DND-41 (cell line): Measurements from ENCODE around the gene TMEM62.

Experiments
- ATAC-seq: fragments of 200-7000 bp; cut with Tn5 transposase; 3 replicates; pipeline ENCODE4 v1.9.1; 2021; ENCODE audit warnings: low read depth; ENCODE audit not compliant: insufficient read depth
- DNase-seq: peaks from one replicate; pipeline ENCODE4 v3.0.0-alpha.2; 2020
- H2AFZ ChIP-seq: 2 replicates; pipeline ENCODE4 v1.6.0; 2012; ENCODE audit warnings: low read depth, low read length
- H3K27ac ChIP-seq: 2 replicates; pipeline ENCODE4 v1.5.1; 2012; ENCODE audit warnings: low read length, inconsistent platforms
- H3K27me3 ChIP-seq: fragments of 200-600 bp; sonication (generic); 2 replicates; pipeline ENCODE4 v1.6.0; 2012; ENCODE audit warnings: low read length, mild to moderate bottlenecking, inconsistent platforms; ENCODE audit not compliant: insufficient read depth, poor library complexity
- H3K36me3 ChIP-seq: 2 replicates; pipeline ENCODE4 v1.5.1; 2012; ENCODE audit warnings: low read length, inconsistent platforms; ENCODE audit not compliant: insufficient read depth
- H3K4me1 ChIP-seq: 2 replicates; pipeline ENCODE4 v1.5.1; 2012; ENCODE audit warnings: mild to moderate bottlenecking, low read length; ENCODE audit not compliant: insufficient read depth
- H3K4me2 ChIP-seq: 2 replicates; pipeline ENCODE4 v1.6.0; 2012; ENCODE audit warnings: mild to moderate bottlenecking, moderate library complexity, low read length, inconsistent platforms; ENCODE audit not compliant: insufficient read depth
- H3K4me3 ChIP-seq, 2 experiments: fragments of 200-600 bp in 1 of 2; shearing (Covaris generic) in 1 of 2; 2 replicates each; pipeline ENCODE4 v1.5.1; 2012 to 2016; ENCODE audit warnings: inconsistent platforms in 2 of 2, low read length in 2 of 2, mild to moderate bottlenecking in 2 of 2, low read depth in 1 of 2, moderate library complexity in 1 of 2
- H3K79me2 ChIP-seq: 2 replicates; pipeline ENCODE4 v1.6.0; 2012; ENCODE audit warnings: low read length, inconsistent platforms; ENCODE audit not compliant: insufficient read depth
- H3K9ac ChIP-seq: 2 replicates; pipeline ENCODE4 v1.6.0; 2012; ENCODE audit warnings: low read depth, mild to moderate bottlenecking, inconsistent platforms, low read length, moderate library complexity
- H3K9me3 ChIP-seq: 2 replicates; pipeline ENCODE4 v1.5.1; 2012; ENCODE audit warnings: low read length, moderate library complexity, mild to moderate bottlenecking, inconsistent platforms; ENCODE audit not compliant: insufficient read depth, severe bottlenecking
- H4K20me1 ChIP-seq: 2 replicates; pipeline ENCODE4 v1.6.0; 2012; ENCODE audit warnings: low read length; ENCODE audit not compliant: insufficient read depth
- EZH2 ChIP-seq: IDR thresholded peaks from 3 replicates; pipeline ENCODE4 v1.6.1; 2012; ENCODE audit warnings: borderline replicate concordance, low read depth, mild to moderate bottlenecking, moderate library complexity, low read length, inconsistent platforms; ENCODE audit not compliant: severe bottlenecking
- TF ChIP-seq, protein P1 (sequence below): IDR thresholded peaks from 2 replicates; pipeline ENCODE4 v1.5.1; 2012; ENCODE audit warnings: borderline replicate concordance, low read length, moderate library complexity, mild to moderate bottlenecking; ENCODE audit not compliant: poor library complexity, severe bottlenecking; ENCODE audit errors: extremely low read depth

Gene TMEM62

DNA sequence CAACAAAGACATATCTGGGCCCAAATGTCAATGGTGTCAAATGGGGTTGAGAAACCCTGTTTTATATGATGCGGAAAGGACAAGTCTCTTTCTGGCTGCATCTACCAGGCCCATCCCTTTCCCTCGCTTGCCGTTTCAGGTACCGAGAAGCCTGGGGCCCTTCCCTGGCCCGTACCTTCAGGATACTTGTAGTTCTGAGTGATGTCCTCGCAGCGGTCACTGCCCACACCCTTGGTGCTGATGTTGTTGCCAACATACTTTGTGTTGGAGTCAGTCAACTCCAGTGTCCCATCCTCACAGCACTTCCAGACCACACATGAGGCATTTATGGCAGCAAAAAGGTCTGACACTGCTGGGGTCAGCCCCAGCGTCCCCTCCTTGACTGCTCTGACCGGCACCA is 73.6 kb downstream of the TMEM62 start:
- Histone ChIP-seq H3K4me2 (no peak overlapping the region), H3K27ac (no peak overlapping the region), H3K9me3 (no peaks in the 10 kb centered on the region), H3K36me3 (no peaks in the 10 kb centered on the region), H3K4me3 (no peak overlapping the region), H2AFZ (no peak overlapping the region), H3K79me2 (no peaks in the 10 kb centered on the region), H4K20me1 (no peaks in the 10 kb centered on the region), H3K27me3 (peaks cover 11% of the 10 kb centered on the region), H3K4me1 (no peaks in the 10 kb centered on the region), H3K9ac (no peak overlapping the region)
- TF ChIP-seq, protein P1, sequence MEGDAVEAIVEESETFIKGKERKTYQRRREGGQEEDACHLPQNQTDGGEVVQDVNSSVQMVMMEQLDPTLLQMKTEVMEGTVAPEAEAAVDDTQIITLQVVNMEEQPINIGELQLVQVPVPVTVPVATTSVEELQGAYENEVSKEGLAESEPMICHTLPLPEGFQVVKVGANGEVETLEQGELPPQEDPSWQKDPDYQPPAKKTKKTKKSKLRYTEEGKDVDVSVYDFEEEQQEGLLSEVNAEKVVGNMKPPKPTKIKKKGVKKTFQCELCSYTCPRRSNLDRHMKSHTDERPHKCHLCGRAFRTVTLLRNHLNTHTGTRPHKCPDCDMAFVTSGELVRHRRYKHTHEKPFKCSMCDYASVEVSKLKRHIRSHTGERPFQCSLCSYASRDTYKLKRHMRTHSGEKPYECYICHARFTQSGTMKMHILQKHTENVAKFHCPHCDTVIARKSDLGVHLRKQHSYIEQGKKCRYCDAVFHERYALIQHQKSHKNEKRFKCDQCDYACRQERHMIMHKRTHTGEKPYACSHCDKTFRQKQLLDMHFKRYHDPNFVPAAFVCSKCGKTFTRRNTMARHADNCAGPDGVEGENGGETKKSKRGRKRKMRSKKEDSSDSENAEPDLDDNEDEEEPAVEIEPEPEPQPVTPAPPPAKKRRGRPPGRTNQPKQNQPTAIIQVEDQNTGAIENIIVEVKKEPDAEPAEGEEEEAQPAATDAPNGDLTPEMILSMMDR = no peak
- no peak for TF ChIP-seq EZH2
- ATAC-seq (no peak), DNase-seq (no peak)

DNA sequence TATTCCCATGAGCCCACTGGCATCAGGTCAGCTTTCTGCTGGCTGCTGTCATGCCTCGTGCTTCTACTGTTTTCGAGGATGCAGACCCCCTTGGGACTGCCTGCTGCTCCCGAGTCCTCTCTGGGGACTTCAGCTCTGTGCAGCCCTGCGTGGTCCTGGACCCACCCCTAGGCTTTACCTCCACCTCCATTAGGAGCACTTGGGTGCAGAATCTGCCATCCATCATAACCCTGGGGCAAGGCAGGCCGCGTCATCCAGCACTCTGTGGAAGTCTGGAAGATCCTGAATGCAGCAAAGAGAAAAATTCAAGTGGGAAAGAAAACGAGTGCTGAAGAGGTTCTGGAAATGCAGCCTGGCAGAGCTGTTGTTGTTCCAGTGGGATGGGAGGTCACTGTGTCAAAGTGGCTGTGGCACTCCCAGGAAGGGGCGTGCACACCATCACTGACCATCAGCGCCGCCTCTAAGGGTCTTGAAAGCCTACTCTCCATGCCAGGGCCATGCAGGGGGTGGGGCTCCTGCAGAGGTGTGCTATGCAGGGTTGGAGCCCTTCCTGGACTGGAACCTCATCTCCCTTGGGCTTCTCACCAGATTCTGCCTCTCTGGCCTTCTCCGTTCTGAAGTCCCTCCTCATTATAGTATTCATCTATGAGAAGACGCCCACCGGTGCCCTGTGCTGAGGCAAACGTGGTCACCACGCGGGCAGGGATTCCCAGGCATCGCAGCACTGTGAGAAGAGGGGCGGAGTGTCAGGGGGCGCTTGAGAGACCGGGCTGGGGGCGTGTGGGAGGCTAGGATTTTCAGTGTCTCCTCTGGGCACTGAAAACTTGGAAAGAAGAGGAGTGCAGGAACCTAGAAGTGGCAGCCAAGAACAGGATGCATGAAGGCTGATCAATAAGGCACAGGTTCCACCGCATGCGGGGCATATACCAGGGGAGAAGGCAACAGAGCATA is 74.9 kb downstream of the TMEM62 start:
- H3K36me3 ChIP-seq = no peaks in the 10 kb centered on the region
- H3K9ac ChIP-seq = no peak overlapping the region
- no peaks in the 10 kb centered on the region for H3K79me2 ChIP-seq
- no peaks in the 10 kb centered on the region for H4K20me1 ChIP-seq
- peaks cover 11% of the 10 kb centered on the region for H3K27me3 ChIP-seq
- no peak for ATAC-seq
- DNase-seq = no peak
- no peak overlapping the region for H3K4me3 ChIP-seq
- H3K4me1 ChIP-seq = no peaks in the 10 kb centered on the region
- no peak overlapping the region for H2AFZ ChIP-seq
- no peaks in the 10 kb centered on the region for H3K9me3 ChIP-seq
- H3K4me2 ChIP-seq = no peak overlapping the region
- TF ChIP-seq, protein P1 = no peak
- no peak for TF ChIP-seq EZH2
- no peak overlapping the region for H3K27ac ChIP-seq

DNA sequence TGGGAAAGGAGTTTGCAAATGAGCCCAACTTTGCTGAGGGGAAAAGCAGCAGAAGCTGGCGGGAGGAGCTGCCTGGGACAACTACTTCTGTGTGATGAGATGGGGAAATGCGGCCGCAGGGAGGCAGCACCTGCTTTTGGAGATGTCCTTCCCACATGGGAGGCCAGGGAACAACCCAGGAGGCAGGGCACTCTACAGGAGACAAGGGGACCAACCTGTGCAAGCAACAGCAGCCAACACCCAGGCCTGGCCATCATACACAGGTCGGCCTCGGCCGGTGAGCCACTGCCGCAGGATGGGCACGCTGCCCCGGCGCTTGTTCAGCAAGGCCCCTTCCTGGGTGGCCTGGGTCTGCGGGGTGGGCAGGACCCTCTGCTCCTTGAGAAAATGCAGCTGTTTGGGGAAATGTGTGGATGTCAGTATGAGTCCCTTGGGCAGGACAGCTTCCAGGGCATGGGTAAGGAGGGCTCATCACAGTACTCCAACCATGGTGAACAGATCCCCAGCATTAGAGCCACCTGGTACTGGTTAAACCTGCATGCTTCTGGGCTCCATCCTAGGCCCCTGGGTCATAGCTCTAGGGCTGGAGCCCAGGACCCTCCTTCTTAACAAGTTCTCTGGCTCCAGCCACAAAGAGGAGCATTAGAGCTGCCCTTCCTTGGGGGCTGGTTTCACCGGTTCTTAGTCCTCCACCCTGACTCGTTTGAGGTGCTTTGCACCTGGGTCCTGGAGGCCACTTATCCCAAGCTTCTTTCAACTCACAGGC is 75.9 kb downstream of the TMEM62 start:
- Histone ChIP-seq H3K4me1 (no peaks in the 10 kb centered on the region), H2AFZ (no peak overlapping the region), H3K4me3 (no peak overlapping the region), H3K9me3 (no peaks in the 10 kb centered on the region), H3K27me3 (peaks cover 11% of the 10 kb centered on the region), H3K36me3 (no peaks in the 10 kb centered on the region), H3K79me2 (no peaks in the 10 kb centered on the region), H3K9ac (no peak overlapping the region), H4K20me1 (no peaks in the 10 kb centered on the region), H3K4me2 (no peak overlapping the region), H3K27ac (no peak overlapping the region)
- TF ChIP-seq, protein P1 = no peak
- TF ChIP-seq EZH2 = no peak
- DNase-seq = no peak
- ATAC-seq = no peak
